SIG-M5 treated with dmso at 0.1 percent for 504 hours (cell line): ENCODE results near the gene SLC9A9.
"Not testable (repeated sequence)": the region's sequence is repeated elsewhere in the genome, so short reads cannot be mapped to it uniquely, and the experiment has no call there.

ENCODE experiments used
- DNase-seq: peaks from one replicate; lab custom pipeline; 2025; ENCODE audit not compliant: unreplicated experiment; lab: John Stamatoyannopoulos, UW

SLC9A9 gene

DNA sequence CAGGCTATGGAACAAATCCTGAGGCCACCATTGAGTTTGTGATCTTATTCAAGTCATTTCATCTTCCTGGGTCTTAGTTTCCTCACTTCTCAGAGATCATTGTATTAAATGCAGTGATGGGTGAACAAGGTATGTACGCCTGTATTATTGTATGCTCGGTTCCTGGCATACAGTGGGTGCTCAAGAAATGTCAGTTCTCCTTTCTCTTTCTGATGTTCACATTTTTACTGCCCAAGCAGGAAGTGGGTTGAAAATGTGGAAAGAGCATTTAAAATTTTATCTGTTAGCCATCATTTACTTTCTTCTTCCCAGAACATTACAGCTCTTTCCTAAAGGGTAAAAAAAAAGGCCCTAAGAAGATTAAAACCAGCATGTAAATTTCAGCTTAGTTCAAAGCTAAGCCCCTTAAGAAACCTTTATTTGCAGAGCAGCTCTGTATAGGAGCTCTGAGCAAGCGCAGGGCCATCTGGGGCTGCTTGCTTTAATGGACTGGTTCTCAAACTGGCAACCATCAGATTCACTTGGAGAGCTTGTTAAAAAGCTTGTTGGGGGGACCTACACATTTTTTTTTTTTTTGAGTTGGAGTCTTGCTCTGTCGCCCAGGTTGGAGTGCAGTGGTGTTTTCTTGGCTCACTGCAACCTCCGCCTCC lies 549.3 kb downstream of the SLC9A9 start:
- DNase-seq = peak; percentile 72

DNA sequence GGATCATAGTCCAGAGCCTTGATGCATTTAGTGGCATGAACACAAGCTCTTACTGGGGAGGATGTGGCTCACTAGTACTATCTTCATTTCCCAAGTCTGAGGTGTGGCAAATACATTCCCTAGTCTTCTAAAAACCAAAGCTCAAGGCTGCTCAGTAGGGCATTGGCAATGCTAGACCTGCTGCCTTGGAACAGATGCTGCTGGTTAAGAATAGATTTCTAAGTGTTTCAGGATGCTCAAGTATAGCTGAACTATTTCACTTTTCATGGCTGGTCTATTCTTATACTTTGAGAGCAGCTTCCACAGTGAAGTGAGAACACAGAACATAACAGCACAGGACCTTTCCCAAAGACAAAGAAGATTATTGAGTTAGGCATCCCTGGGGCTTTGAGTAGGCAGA lies 549.9 kb downstream of the SLC9A9 start:
- DNase-seq = no peak

DNA sequence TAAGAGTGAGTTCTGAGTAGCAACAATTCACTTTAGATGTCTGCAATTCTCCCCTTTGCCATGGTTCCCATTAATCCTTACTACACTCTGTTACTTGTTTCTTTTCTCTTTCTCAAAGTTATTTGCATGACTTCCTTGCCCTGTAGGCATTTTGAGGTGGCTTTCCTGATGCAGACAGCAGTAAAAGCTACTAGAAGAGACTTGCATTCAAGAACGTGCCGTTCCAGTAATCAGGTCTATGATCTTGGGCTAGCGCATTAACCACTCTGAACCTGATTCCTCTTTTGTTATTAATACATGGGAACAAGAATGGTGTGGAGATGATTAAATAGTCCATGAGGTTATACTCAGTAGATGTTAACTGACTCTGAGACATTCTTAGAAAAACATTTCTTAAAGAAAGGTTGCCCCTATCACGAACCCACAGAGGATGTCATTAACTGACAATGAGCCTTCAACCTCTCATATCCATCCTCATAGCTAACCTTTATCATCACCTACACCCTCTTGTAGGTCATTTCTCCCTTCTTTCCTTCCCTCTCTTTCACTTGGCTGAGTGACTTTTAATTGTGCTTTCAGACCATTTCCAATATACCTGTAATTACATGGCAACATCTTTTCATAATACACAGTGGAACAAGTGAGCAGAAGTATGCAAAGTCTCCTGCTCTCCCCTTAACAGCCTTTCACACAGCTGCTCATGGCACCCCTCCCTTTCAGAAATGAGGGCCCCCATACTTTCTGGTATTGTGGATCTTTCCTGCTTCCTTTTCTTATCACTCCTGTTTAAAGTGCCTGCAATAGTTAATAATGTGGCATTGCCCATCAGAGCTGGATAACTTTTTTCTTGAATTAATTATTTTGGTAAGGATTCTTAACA lies 552.8 kb downstream of the SLC9A9 start:
- DNase-seq = peak; percentile 9

- peak; percentile 91 for DNase-seq
Measured at GRCh38 chr3:143294188-143294587, 554.1 kb downstream of the SLC9A9 start.

- DNase-seq = no peak
Measured at GRCh38 chr3:143291836-143292447, 556.3 kb downstream of the SLC9A9 start.

- no peak for DNase-seq
Measured at GRCh38 chr3:143288944-143289343, 559.3 kb downstream of the SLC9A9 start.

- DNase-seq = no peak
Measured at GRCh38 chr3:143287403-143287802, 560.9 kb downstream of the SLC9A9 start.

- DNase-seq = no peak
Measured at GRCh38 chr3:143286392-143287010, 561.8 kb downstream of the SLC9A9 start.

GRCh38 chr3:143283432-143284128 lies 564.7 kb downstream of the SLC9A9 start:
- DNase-seq = no peak

- DNase-seq = no peak
Measured at GRCh38 chr3:143280984-143281383, 567.3 kb downstream of the SLC9A9 start.

- DNase-seq = not testable (repeated sequence)
Measured at GRCh38 chr3:143279567-143279966, 568.7 kb downstream of the SLC9A9 start.

DNA sequence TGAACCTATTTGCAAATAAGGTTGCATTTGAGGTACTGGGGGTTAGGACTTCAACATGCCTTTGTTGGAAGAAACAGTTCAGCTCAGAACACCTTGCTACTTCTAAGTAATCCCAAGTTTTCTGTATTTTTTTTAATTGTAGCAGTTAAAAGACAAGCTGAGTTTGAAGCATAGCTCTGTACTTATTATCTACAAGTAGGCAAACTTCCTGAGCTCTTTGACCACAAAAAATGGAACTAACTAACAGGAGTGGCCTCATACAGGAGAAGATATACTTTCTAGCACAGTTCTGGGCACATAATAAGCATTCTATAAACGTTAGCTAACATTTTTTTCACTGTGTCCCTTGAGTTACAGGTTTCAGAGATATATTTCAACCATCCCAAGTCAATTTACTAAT lies 569.5 kb downstream of the SLC9A9 start:
- DNase-seq = no peak

DNA sequence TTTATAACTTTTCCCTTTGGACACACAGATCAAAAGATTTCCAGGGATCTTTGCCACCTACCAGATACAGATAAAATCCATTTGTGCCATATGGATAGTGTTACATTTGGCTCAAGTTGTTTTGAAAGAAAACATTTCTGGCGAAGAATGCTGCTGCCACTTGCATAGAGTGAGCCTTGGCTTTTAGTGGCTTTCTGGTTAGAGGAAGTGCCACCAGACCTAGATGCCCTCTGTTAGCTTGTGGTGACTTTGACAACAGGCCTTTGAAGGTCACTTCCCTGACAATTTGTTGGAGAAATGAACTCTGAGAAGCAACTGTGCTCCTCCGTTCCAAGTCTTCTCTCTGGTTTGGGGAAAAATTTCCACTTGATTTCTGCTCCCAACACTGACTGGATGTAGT lies 570.7 kb downstream of the SLC9A9 start:
- DNase-seq = no peak

- DNase-seq = no peak
Measured at GRCh38 chr3:143276592-143276991, 571.7 kb downstream of the SLC9A9 start.

- no peak for DNase-seq
Measured at GRCh38 chr3:143273975-143274690, 574.1 kb downstream of the SLC9A9 start.

GRCh38 chr3:143271136-143271535 lies 577.1 kb downstream of the SLC9A9 start:
- no peak for DNase-seq

DNA sequence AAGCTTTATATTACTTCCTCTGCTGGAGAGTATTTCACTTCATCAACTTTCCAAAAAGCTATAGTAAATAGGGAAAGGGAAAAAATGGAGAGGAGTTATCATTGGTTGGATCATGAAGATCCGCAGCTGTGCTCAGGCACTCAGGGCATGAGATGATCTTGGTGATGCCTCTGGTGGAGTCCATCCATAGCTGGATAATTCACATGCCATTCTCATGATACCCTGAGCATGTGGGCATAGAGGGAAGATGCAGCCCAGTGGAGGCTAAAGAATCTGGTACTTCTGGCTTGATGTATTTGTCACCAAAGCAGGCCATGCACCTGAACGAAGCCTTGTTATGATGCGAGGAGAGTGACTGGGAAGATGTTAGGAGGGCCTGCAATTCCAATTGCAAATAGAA lies 578.5 kb downstream of the SLC9A9 start:
- DNase-seq = no peak

DNA sequence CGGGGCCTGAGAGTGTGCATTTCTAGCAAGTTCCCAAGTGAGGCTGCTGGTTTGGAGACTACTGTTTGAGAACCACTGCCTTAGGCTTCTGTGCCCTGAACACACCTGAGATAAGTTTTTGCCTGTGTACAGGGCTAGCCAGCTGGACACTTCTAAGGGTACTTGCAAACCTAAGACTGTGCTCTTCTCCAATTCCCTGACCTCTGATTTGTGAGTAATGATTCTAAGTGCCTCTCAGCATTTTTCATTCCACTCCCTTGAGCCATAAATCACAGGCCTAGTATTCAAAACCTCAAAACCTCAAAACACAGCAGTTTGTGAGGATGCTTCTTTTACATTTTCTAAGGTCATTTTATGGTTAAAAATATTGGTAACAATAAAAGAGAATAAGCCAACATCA lies 580.3 kb downstream of the SLC9A9 start:
- DNase-seq = no peak

- DNase-seq = peak; percentile 41
Measured at GRCh38 chr3:143266927-143267326, 581.3 kb downstream of the SLC9A9 start.

- DNase-seq = no peak
Measured at GRCh38 chr3:143266511-143266910, 581.8 kb downstream of the SLC9A9 start.
